ENCODE measurements around the gene BMPR1A.
"Not testable (repeated sequence)": the region's sequence is repeated elsewhere in the genome, so short reads cannot be mapped to it uniquely, and the experiment has no call there.

BMPR1A gene

DNA sequence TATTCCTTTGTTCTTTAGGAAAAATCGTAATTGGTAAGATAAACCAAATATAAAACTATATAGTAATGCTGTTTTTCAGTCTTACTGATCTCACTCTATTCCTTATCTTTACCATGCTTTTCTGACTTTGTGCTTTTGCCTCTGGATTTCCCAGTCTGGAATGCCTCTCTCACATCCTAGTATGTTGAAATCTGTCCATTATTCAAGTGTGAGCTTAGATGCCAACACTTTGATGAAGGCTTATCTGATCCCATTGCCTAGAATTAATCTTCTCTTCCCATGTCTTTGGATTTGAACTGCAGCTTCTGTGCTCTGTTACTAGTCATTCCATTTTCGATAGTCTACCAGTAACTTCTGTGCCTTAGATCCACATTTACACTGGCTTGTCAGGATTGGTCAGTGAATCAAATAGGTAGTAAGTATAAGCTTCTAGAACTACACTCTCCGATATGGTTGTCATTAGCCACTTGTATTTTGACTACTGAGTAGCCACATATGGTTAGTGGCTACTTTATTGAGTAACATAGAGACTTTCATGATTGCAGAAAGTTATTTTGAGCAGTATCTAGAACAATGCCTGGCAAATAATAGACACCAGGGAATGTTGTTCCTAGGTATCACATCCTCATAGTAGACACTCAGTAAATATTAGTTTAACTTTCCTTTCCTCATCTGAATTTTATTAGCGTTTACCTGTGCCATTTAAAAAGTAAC, 92.9 kb downstream of the BMPR1A start:
- H3K27ac ChIP-seq (ENCODE audit: low read length) = no peak overlapping the region

GRCh38 chr10:86850481-86850880, 94.1 kb downstream of the BMPR1A start:
- Histone ChIP-seq H3K9me3 (ENCODE audit: insufficient read depth, low read length) (no peaks in the 10 kb centered on the region), H3K79me2 (ENCODE audit: low read length) (no peaks in the 10 kb centered on the region), H3K27me3 (ENCODE audit: low read depth, low read length) (no peaks in the 10 kb centered on the region), H3K9ac (ENCODE audit: low read length) (no peak overlapping the region), H3K36me3 (replicated peaks; ENCODE audit: low read depth, low read length) (peaks cover 3% of the 10 kb centered on the region), H3K4me2 (ENCODE audit: low read length) (no peak overlapping the region), H3K27ac (ENCODE audit: low read length) (no peak overlapping the region), H3K4me1 (ENCODE audit: low read length) (no peaks in the 10 kb centered on the region), H2AFZ (ENCODE audit: low read depth, low read length) (no peak overlapping the region), H3K4me3 (ENCODE audit: low read length) (no peak overlapping the region), H4K20me1 (ENCODE audit: insufficient read depth, low read length) (no peaks in the 10 kb centered on the region)
- TF ChIP-seq EZH2phosphoT487 (IDR thresholded peaks at IDR 0.05; ENCODE audit: low read depth) = no peak
- TF ChIP-seq, protein P1, sequence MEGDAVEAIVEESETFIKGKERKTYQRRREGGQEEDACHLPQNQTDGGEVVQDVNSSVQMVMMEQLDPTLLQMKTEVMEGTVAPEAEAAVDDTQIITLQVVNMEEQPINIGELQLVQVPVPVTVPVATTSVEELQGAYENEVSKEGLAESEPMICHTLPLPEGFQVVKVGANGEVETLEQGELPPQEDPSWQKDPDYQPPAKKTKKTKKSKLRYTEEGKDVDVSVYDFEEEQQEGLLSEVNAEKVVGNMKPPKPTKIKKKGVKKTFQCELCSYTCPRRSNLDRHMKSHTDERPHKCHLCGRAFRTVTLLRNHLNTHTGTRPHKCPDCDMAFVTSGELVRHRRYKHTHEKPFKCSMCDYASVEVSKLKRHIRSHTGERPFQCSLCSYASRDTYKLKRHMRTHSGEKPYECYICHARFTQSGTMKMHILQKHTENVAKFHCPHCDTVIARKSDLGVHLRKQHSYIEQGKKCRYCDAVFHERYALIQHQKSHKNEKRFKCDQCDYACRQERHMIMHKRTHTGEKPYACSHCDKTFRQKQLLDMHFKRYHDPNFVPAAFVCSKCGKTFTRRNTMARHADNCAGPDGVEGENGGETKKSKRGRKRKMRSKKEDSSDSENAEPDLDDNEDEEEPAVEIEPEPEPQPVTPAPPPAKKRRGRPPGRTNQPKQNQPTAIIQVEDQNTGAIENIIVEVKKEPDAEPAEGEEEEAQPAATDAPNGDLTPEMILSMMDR (IDR thresholded peaks at IDR 0.05; ENCODE audit: low read depth, low read length) = no peak

More for the DNA sequence above, 92.9 kb downstream of the BMPR1A start:
- H3K27me3 ChIP-seq (ENCODE audit: low read depth, low read length) = no peaks in the 10 kb centered on the region
- no peak overlapping the region for H3K9ac ChIP-seq (ENCODE audit: low read length)
- no peaks in the 10 kb centered on the region for H3K9me3 ChIP-seq (ENCODE audit: insufficient read depth, low read length)
- no peaks in the 10 kb centered on the region for H3K79me2 ChIP-seq (ENCODE audit: low read length)
- no peak overlapping the region for H3K4me2 ChIP-seq (ENCODE audit: low read length)
- no peaks in the 10 kb centered on the region for H3K4me1 ChIP-seq (ENCODE audit: low read length)
- H3K4me3 ChIP-seq (ENCODE audit: low read length) = no peak overlapping the region
- H2AFZ ChIP-seq (ENCODE audit: low read depth, low read length) = no peak overlapping the region
- TF ChIP-seq EZH2phosphoT487 (IDR thresholded peaks at IDR 0.05; ENCODE audit: low read depth) = no peak
- TF ChIP-seq, protein P1 (IDR thresholded peaks at IDR 0.05; ENCODE audit: low read depth, low read length) = no peak
- no peaks in the 10 kb centered on the region for H4K20me1 ChIP-seq (ENCODE audit: insufficient read depth, low read length)
- H3K36me3 ChIP-seq (replicated peaks; ENCODE audit: low read depth, low read length) = peaks cover 3% of the 10 kb centered on the region

DNA sequence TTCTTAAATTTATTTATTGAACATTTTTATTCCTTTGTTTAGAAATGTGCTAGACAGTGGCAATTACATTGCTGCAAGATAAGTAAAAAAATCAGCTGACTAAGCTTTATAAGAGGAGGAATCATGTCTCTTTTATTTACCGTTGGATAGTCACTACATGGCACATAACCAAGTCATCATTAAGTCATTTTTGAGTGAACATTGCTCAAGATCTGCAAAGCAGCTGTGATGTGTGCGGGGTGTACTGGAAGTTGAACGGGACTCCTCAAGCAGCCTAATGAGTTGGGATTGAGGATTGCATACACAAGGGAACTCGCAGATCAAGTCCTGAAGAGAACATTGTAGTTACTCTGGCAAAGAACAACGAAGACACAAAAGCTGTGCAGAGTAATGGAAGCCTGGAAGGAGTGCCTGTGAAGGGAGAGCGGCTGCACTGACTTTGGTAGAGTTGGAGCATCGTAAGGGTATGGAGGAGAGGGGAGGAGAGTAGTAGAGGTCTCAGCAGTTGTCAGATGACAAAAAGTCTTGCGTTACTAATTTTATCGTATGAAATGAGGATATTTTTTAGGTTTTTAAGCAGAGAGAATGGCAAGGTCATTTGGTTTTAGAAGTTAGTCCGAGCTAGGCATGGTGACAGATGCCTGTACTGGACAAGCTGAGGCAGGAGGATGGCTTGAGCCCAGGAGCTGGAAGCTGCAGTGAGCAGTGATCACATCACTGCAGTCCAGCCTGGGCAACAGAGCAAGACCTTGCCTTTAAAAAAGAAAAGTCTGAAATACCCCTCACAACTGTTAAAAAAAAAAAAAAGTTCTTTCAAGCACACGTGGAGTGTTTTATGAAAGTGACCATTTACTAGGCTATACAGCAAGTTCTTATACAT, 95.1 kb downstream of the BMPR1A start:
- H3K4me2 ChIP-seq (ENCODE audit: low read length) = no peak overlapping the region
- no peaks in the 10 kb centered on the region for H3K79me2 ChIP-seq (ENCODE audit: low read length)
- no peak overlapping the region for H3K9ac ChIP-seq (ENCODE audit: low read length)
- no peak overlapping the region for H3K27ac ChIP-seq (ENCODE audit: low read length)
- H3K27me3 ChIP-seq (ENCODE audit: low read depth, low read length) = no peaks in the 10 kb centered on the region
- no peaks in the 10 kb centered on the region for H3K4me1 ChIP-seq (ENCODE audit: low read length)
- H4K20me1 ChIP-seq (ENCODE audit: insufficient read depth, low read length) = no peaks in the 10 kb centered on the region
- peaks cover 3% of the 10 kb centered on the region for H3K36me3 ChIP-seq (replicated peaks; ENCODE audit: low read depth, low read length)
- no peaks in the 10 kb centered on the region for H3K9me3 ChIP-seq (ENCODE audit: insufficient read depth, low read length)
- no peak overlapping the region for H2AFZ ChIP-seq (ENCODE audit: low read depth, low read length)
- no peak for TF ChIP-seq EZH2phosphoT487 (IDR thresholded peaks at IDR 0.05; ENCODE audit: low read depth)
- TF ChIP-seq, protein P1 (IDR thresholded peaks at IDR 0.05; ENCODE audit: low read depth, low read length) = no peak
- no peak overlapping the region for H3K4me3 ChIP-seq (ENCODE audit: low read length)

GRCh38 chr10:86853582-86853981, 97.2 kb downstream of the BMPR1A start:
- H2AFZ ChIP-seq (ENCODE audit: low read depth, low read length); H3K79me2 ChIP-seq (ENCODE audit: low read length); H3K27ac ChIP-seq (ENCODE audit: low read length); H3K4me3 ChIP-seq (ENCODE audit: low read length); H3K4me2 ChIP-seq (ENCODE audit: low read length); H3K9me3 ChIP-seq (ENCODE audit: insufficient read depth, low read length); H4K20me1 ChIP-seq (ENCODE audit: insufficient read depth, low read length); H3K27me3 ChIP-seq (ENCODE audit: low read depth, low read length); H3K36me3 ChIP-seq (replicated peaks; ENCODE audit: low read depth, low read length); H3K9ac ChIP-seq (ENCODE audit: low read length); H3K4me1 ChIP-seq (ENCODE audit: low read length): not testable (repeated sequence)

Data from OCI-LY3 (cell line).